ENCODE measurements around the gene HOXC9.

HOXC9 gene

GRCh38 chr12:53989227-53990113 is 10.5 kb upstream of the HOXC9 start:
- DNase-seq, result no peak

GRCh38 chr12:53990311-53991076 is 9.5 kb upstream of the HOXC9 start:
- no peak for DNase-seq

- DNase-seq, result no peak
Observed at GRCh38 chr12:53991077-53991460, 8.9 kb upstream of the HOXC9 start.

GRCh38 chr12:53992377-53992889 is 7.5 kb upstream of the HOXC9 start:
- DNase-seq, result no peak

- DNase-seq, result no peak
Observed at GRCh38 chr12:53993162-53994008, 6.6 kb upstream of the HOXC9 start.

- no peak for DNase-seq
Observed at GRCh38 chr12:53994009-53994263, 6.0 kb upstream of the HOXC9 start.

GRCh38 chr12:53994264-53995001 is 5.5 kb upstream of the HOXC9 start:
- DNase-seq, result no peak

- DNase-seq, result no peak
Observed at GRCh38 chr12:53995002-53995377, 5.0 kb upstream of the HOXC9 start.

GRCh38 chr12:53995378-53996239 is 4.4 kb upstream of the HOXC9 start:
- no peak for DNase-seq

- no peak for DNase-seq
Observed at GRCh38 chr12:53996240-53997203, 3.4 kb upstream of the HOXC9 start.

- no peak for DNase-seq
Observed at GRCh38 chr12:53997204-53998109, 2.5 kb upstream of the HOXC9 start.

GRCh38 chr12:53998110-53998899 is 1.7 kb upstream of the HOXC9 start:
- DNase-seq, result no peak

GRCh38 chr12:53998900-53999236 is 1.1 kb upstream of the HOXC9 start:
- no peak for DNase-seq

- DNase-seq, result no peak
Observed at GRCh38 chr12:53999559-54000115, 324 bp upstream of the HOXC9 start.

- DNase-seq, result no peak
Observed at GRCh38 chr12:54001283-54002187, 1.6 kb downstream of the HOXC9 start.

- no peak for DNase-seq
Observed at GRCh38 chr12:54002278-54002914, 2.4 kb downstream of the HOXC9 start.
